ENCODE results near the gene LRRK2.
"Not testable (repeated sequence)": the region's sequence is repeated elsewhere in the genome, so short reads cannot be mapped to it uniquely, and the experiment has no call there.

Gene LRRK2

DNA sequence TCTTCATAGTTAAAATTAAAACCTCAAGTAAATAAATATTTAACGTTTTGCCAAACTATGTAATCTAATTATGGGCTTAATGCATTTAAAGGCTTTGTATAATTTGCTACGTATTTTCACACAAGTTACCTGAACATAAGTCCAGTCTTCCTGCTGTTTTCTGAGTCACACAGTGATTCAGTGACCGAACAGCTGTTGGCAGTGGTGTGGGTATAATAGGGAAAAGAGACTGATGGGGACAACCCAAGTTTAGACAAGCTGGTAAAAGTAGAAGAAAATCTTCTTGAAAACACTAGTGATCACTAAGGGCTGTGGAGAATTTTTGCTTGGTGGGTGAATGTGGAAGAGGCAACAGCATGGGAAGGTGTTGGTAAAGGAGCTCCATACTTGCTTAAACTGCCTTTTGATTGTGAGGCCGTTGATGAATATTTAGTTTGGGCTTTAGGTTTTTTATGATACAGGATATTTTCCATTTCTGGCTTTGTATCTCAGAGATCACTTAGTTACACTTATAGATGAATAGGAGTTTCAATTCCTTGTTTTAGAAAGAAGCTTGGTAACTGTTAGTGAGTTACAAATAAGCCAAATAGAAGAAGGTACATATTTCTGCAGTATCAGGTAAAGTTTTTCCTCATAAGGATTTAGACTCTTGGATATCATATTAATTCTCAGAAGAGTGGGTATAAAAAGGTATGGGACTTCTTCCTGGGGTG, 23.9 kb downstream of the LRRK2 start:
- no peaks in the 10 kb centered on the region for H3K9me3 ChIP-seq (ENCODE audit: insufficient read depth, low read depth, low read length)
- no peaks in the 10 kb centered on the region for H3K27me3 ChIP-seq (ENCODE audit: insufficient read depth, low read length)
- no peaks in the 10 kb centered on the region for H3K36me3 ChIP-seq (ENCODE audit: insufficient read depth, low read length)
- H3K4me1 ChIP-seq (ENCODE audit: insufficient read depth, low read length) = no peaks in the 10 kb centered on the region
- H3K4me3 ChIP-seq (ENCODE audit: low read length) = no peak overlapping the region
- WGBS = 97% methylated on average over 3 of the region's 4 CpGs
- no peak overlapping the region for H3K27ac ChIP-seq (ENCODE audit: low read depth, low read length)
- no peak overlapping the region for H3K9ac ChIP-seq (ENCODE audit: low read depth, low read length)

DNA sequence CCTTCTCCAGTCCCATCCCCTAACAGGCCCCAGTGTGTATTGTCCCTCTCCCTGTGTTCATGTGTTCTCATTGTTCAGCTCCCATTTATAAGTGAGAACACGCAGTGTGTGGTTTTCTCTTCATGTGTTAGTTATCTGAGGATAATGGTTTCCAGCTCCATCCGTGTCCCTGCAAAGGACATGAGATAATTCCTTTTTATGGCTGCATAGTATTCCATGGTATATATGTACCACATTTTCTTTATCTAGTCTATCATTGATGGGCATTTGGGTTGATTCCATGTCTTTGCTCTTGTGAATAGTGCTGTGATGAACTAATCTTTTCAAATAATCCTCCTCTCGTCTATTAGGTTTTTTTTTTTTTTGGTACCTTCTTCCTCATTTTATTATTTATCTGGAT, 25.9 kb downstream of the LRRK2 start:
- H3K36me3 ChIP-seq (ENCODE audit: insufficient read depth, low read length); H3K4me3 ChIP-seq (ENCODE audit: low read length); H3K9ac ChIP-seq (ENCODE audit: low read depth, low read length); H3K27ac ChIP-seq (ENCODE audit: low read depth, low read length); H3K4me1 ChIP-seq (ENCODE audit: insufficient read depth, low read length); H3K9me3 ChIP-seq (ENCODE audit: insufficient read depth, low read depth, low read length); H3K27me3 ChIP-seq (ENCODE audit: insufficient read depth, low read length): not testable (repeated sequence)
- 100% methylated on average over 2 of the region's 3 CpGs for WGBS

DNA sequence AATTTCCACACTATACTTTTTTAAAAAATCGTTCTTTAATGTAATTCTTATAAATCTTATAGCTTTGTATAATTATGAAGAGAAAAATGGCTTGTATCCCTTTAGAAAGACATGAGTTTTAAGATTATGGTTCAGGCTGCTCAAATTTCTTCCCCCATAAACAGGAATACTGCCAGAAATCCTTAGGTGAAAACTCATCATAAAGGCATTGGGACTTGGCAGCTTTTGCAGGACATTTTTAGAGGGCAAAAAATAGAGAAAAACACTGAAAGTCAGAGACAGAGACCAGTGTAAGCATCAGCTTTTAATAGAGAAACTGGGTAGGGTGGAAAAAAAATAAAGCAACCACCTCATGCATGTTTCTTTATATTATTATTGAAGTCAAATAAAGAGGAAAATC, 29.1 kb downstream of the LRRK2 start:
- Histone ChIP-seq H3K27me3 (ENCODE audit: insufficient read depth, low read length) (no peaks in the 10 kb centered on the region), H3K9me3 (ENCODE audit: insufficient read depth, low read depth, low read length) (no peaks in the 10 kb centered on the region), H3K9ac (ENCODE audit: low read depth, low read length) (no peak overlapping the region), H3K27ac (ENCODE audit: low read depth, low read length) (no peak overlapping the region), H3K4me1 (ENCODE audit: insufficient read depth, low read length) (no peaks in the 10 kb centered on the region), H3K36me3 (ENCODE audit: insufficient read depth, low read length) (no peaks in the 10 kb centered on the region), H3K4me3 (ENCODE audit: low read length) (no peak overlapping the region)
- WGBS = no CpG with 5 or more reads among the region's 1 CpG

DNA sequence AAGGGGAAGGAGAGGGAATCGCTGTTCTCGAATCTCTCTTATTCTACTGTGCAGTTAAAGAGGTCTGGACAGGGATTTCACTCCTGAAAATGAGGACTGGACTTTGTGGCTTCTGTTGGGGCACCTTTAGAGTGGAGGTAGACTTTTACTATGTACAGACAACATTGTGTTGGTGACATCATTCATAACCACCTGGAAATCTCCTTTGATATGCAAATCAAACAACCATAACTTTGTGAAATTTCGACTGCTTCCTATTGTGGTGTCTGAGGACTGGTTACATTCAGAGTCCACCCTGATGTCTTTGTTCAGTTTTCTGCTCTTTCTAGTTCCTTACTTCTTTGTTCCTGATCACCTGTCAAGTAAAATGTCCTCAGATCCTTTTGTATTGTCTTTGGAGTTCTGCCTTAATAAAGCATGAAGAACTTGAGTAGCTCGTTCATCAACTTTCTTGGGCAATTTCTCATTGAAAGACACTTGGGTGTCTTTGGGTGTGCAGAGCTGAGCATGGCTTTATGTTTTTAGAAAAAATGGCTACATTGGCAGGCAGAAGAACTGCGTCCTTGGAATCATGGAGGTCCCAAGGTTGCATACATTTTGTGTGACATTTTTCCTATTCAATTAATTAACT, 29.8 kb downstream of the LRRK2 start:
- Histone ChIP-seq H3K9me3 (ENCODE audit: insufficient read depth, low read depth, low read length) (no peaks in the 10 kb centered on the region), H3K27me3 (ENCODE audit: insufficient read depth, low read length) (no peaks in the 10 kb centered on the region), H3K36me3 (ENCODE audit: insufficient read depth, low read length) (no peaks in the 10 kb centered on the region), H3K27ac (ENCODE audit: low read depth, low read length) (no peak overlapping the region), H3K9ac (ENCODE audit: low read depth, low read length) (no peak overlapping the region), H3K4me1 (ENCODE audit: insufficient read depth, low read length) (no peaks in the 10 kb centered on the region), H3K4me3 (ENCODE audit: low read length) (no peak overlapping the region)
- WGBS = 93% methylated on average over 5 of the region's 5 CpGs

DNA sequence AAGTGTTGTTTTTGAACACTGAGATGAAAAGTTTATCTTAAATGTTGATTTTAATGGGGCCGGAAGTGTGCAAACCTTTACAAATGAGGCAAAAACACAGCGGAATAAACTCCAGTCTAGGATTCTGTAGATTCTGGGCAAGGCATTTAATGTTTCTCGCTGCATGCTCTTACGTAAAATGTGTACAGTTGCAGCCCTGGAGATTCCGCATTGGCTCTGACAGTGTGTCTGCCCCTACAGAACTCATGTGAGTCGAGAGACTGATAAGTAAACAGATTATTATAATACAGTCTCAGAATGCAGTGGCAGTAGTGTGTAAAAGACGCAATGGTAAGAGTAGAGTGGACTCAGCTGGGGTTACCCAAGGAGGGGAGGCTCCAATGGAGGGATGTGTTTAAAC, 33.6 kb downstream of the LRRK2 start:
- no peaks in the 10 kb centered on the region for H3K36me3 ChIP-seq (ENCODE audit: insufficient read depth, low read length)
- no peak overlapping the region for H3K9ac ChIP-seq (ENCODE audit: low read depth, low read length)
- H3K27ac ChIP-seq (ENCODE audit: low read depth, low read length) = no peak overlapping the region
- 96% methylated on average over 7 of the region's 7 CpGs for WGBS
- H3K4me1 ChIP-seq (ENCODE audit: insufficient read depth, low read length) = no peaks in the 10 kb centered on the region
- no peaks in the 10 kb centered on the region for H3K9me3 ChIP-seq (ENCODE audit: insufficient read depth, low read depth, low read length)
- H3K27me3 ChIP-seq (ENCODE audit: insufficient read depth, low read length) = no peaks in the 10 kb centered on the region
- H3K4me3 ChIP-seq (ENCODE audit: low read length) = no peak overlapping the region

DNA sequence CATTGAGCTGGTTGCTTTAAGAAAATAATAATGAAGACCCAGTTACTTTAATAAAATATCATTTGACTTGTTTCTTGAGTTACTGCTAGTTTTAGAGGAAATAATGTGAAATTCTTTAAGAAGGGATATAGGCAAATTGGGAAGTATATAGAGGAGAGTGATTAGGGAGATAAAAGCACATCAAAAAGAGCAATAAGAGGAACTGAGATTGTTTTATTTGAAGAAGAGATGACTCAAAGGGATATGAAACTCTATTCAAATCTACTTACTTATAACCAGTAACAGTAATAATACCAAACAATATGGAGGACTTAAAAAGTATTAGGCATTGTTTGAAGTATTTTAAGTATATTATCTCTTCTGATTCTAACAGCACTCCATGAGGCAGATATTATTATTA, 37.1 kb downstream of the LRRK2 start:
- Histone ChIP-seq H3K27me3 (ENCODE audit: insufficient read depth, low read length) (no peaks in the 10 kb centered on the region), H3K9ac (ENCODE audit: low read depth, low read length) (no peak overlapping the region), H3K4me3 (ENCODE audit: low read length) (no peak overlapping the region), H3K27ac (ENCODE audit: low read depth, low read length) (no peak overlapping the region), H3K4me1 (ENCODE audit: insufficient read depth, low read length) (no peaks in the 10 kb centered on the region), H3K36me3 (ENCODE audit: insufficient read depth, low read length) (no peaks in the 10 kb centered on the region), H3K9me3 (ENCODE audit: insufficient read depth, low read depth, low read length) (peaks cover 4% of the 10 kb centered on the region; the same call in 1 of the 2 replicates)

DNA sequence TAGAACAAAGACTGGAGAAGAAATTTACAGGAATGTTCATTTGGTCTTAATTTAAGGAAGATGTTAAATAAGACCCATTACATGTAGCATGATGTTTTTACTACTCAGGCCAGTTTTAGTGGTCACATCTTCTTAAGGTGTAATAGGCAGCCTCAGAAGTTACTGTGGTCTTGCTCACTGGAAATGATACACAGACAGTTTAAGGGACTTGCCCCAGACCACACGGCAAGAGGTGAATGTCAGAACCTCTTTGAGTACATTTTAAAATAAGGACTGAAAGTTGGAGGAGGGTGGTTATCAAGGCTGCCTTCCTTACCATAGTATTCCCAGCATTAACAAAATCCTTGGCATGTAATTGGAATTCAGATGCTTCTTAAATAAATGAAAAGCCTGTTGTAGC, 37.9 kb downstream of the LRRK2 start:
- Histone ChIP-seq H3K4me3 (ENCODE audit: low read length) (no peak overlapping the region), H3K36me3 (ENCODE audit: insufficient read depth, low read length) (no peaks in the 10 kb centered on the region), H3K9me3 (ENCODE audit: insufficient read depth, low read depth, low read length) (peaks cover 4% of the 10 kb centered on the region; the same call in 1 of the 2 replicates), H3K4me1 (ENCODE audit: insufficient read depth, low read length) (no peaks in the 10 kb centered on the region), H3K27ac (ENCODE audit: low read depth, low read length) (no peak overlapping the region), H3K9ac (ENCODE audit: low read depth, low read length) (no peak overlapping the region), H3K27me3 (ENCODE audit: insufficient read depth, low read length) (no peaks in the 10 kb centered on the region)
- 95% methylated on average over 1 of the region's 1 CpG for WGBS

DNA sequence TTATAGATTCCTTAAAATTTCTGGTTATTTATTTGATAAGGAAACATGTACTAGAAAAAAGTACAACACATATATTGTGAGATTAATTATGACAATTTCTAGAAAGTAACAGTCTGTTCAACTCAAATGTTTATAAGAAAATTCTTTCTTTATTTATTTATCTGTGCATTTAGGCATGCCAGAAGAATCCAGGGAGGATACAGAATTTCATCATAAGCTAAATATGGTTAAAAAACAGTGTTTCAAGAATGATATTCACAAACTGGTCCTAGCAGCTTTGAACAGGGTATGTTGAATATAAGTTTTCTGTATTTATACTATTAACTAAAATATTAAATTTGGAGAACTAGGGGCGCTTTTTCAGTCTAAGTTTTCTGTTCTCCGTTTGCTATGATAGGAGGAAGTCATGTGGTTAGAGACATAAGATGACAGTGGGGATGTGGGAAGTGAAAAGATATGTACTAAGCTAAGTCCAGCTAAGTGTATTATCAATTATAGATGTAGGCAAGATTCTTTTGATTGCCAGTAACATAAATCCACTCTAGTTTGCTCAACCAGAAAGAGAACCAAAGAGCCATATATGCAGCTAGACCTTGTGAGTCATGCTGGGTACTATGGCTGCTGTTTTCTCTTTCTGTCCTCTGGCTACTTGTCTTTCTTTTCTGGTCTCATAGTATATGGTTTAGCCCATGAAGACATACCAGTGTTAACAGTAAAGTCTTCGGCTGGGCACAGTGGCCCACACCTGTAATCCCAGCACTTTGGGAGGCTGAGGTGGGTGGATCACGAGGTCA, 39.0 kb downstream of the LRRK2 start:
- H3K27me3 ChIP-seq (ENCODE audit: insufficient read depth, low read length) = no peaks in the 10 kb centered on the region
- H3K9ac ChIP-seq (ENCODE audit: low read depth, low read length) = no peak overlapping the region
- H3K4me3 ChIP-seq (ENCODE audit: low read length) = no peak overlapping the region
- H3K36me3 ChIP-seq (ENCODE audit: insufficient read depth, low read length) = no peaks in the 10 kb centered on the region
- no peaks in the 10 kb centered on the region for H3K4me1 ChIP-seq (ENCODE audit: insufficient read depth, low read length)
- no peak overlapping the region for H3K27ac ChIP-seq (ENCODE audit: low read depth, low read length)
- H3K9me3 ChIP-seq (ENCODE audit: insufficient read depth, low read depth, low read length) = peaks cover 4% of the 10 kb centered on the region; the same call in 1 of the 2 replicates
- 78% methylated on average over 4 of the region's 4 CpGs for WGBS

DNA sequence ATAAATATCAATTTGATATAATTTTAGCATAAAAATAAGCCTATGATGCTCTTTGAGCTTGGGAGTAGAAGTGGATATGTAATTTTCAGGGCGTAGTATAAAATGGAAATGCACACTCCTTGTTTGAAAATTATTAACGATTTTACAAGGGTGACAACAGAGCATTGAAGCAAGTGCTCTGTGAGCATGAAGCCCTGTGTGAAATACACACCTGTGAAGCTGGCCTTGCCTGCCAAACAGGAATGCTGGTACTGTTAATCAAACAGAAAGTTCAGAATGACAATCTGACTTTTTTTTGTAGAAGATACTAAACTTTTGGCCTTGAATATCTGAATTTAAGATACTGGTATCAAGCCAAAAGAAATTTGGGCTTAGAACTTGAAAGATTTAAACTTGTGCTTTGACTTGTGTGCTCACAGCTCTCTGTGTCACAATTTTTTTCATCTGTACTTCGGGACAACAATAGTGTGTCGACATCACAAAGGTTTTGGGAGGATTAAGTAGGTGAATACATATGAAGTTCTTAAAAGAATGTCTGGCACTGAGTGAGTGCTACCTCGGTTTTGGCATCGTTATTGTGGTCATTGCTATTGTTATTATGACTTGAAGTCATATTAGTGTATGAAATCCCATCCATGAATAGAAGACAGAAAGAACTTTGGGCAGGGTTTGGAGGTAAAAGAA, 47.3 kb downstream of the LRRK2 start:
- no peak overlapping the region for H3K27ac ChIP-seq (ENCODE audit: low read depth, low read length)
- no peaks in the 10 kb centered on the region for H3K27me3 ChIP-seq (ENCODE audit: insufficient read depth, low read length)
- 90% methylated on average over 6 of the region's 6 CpGs for WGBS
- H3K9ac ChIP-seq (ENCODE audit: low read depth, low read length) = no peak overlapping the region
- no peaks in the 10 kb centered on the region for H3K36me3 ChIP-seq (ENCODE audit: insufficient read depth, low read length)
- no peaks in the 10 kb centered on the region for H3K4me1 ChIP-seq (ENCODE audit: insufficient read depth, low read length)
- no peaks in the 10 kb centered on the region for H3K9me3 ChIP-seq (ENCODE audit: insufficient read depth, low read depth, low read length)
- no peak overlapping the region for H3K4me3 ChIP-seq (ENCODE audit: low read length)

DNA sequence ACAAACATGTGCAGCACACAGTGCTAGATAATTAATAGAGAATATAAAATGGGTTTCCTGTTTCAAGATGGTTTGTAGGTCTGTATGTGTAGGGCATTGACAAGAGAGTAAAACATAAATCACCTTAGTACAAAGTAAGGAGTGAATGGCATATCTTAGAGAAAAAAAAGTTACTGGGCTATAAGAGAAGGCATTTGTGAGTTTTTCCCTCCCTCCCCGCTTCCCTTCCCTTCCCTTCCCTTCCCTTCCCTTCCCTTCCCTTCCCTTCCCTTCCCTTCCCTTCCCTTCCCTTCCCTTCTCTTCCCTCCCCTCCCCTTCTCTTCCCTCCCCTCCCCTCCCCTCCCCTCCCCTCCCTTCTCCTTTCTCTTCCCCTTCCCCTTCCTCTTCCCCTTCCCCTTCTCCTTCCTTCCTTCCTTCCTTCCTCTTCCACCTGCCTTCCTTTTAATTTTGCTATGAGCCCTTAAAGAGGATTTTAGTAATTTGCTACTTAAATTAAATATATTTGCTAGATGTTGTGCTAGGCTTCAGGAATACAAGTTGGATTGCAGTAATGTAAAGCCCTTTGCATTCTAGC, 57.1 kb downstream of the LRRK2 start:
- H3K36me3 ChIP-seq (ENCODE audit: insufficient read depth, low read length) = no peaks in the 10 kb centered on the region
- no peaks in the 10 kb centered on the region for H3K9me3 ChIP-seq (ENCODE audit: insufficient read depth, low read depth, low read length)
- no peak overlapping the region for H3K27ac ChIP-seq (ENCODE audit: low read depth, low read length)
- H3K4me3 ChIP-seq (ENCODE audit: low read length) = no peak overlapping the region
- no peak overlapping the region for H3K9ac ChIP-seq (ENCODE audit: low read depth, low read length)
- WGBS = no CpG with 5 or more reads among the region's 1 CpG
- H3K4me1 ChIP-seq (ENCODE audit: insufficient read depth, low read length) = no peaks in the 10 kb centered on the region
- H3K27me3 ChIP-seq (ENCODE audit: insufficient read depth, low read length) = no peaks in the 10 kb centered on the region

DNA sequence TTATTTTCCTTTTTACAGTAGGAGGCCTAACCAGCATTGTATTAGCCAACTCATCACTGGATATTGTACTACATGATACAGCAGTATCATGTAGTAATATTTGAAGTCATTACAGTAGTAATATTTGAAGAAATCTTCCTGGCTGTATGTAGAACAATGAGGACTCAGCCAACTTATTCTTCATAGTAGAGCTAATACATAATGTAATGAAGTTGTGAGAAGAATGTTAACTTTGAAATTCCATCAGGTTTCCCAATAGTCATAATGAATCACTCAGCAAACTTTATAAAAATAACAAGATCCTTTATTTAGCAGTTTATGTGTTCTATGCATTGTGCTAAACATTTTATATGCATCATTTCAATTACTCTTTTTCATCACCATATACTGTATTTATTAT, 61.8 kb downstream of the LRRK2 start:
- H3K27me3 ChIP-seq (ENCODE audit: insufficient read depth, low read length) = no peaks in the 10 kb centered on the region
- H3K9ac ChIP-seq (ENCODE audit: low read depth, low read length) = no peak overlapping the region
- no peak overlapping the region for H3K4me3 ChIP-seq (ENCODE audit: low read length)
- H3K9me3 ChIP-seq (ENCODE audit: insufficient read depth, low read depth, low read length) = peaks cover 14% of the 10 kb centered on the region; the same call in 1 of the 2 replicates
- no peaks in the 10 kb centered on the region for H3K36me3 ChIP-seq (ENCODE audit: insufficient read depth, low read length)
- H3K4me1 ChIP-seq (ENCODE audit: insufficient read depth, low read length) = no peaks in the 10 kb centered on the region
- no peak overlapping the region for H3K27ac ChIP-seq (ENCODE audit: low read depth, low read length)

Measured in HUES64 (cell line).